Activated CD4-positive, alpha-beta T cell treated with anti-CD3 and anti-CD28 coated beads, Interleukin-2, amount 50 U/mL, for 4 hours (primary cell): ENCODE measurements around the gene TRPC1.

Experiments used
- DNase-seq, 2 experiments: peaks; one replicate each; pipeline ENCODE4 v3.0.0-alpha.2; 2020

The TRPC1 gene

GRCh38 chr3:142846779-142847577 lies 123.1 kb downstream of the TRPC1 start:
- no peak for DNase-seq

- DNase-seq = no peak
These were observed 125.3 kb downstream of the TRPC1 start for GRCh38 chr3:142849148-142849547.

GRCh38 chr3:142850395-142851023 lies 126.7 kb downstream of the TRPC1 start:
- DNase-seq = no peak

GRCh38 chr3:142852009-142852408 lies 128.2 kb downstream of the TRPC1 start:
- DNase-seq = no peak

DNA sequence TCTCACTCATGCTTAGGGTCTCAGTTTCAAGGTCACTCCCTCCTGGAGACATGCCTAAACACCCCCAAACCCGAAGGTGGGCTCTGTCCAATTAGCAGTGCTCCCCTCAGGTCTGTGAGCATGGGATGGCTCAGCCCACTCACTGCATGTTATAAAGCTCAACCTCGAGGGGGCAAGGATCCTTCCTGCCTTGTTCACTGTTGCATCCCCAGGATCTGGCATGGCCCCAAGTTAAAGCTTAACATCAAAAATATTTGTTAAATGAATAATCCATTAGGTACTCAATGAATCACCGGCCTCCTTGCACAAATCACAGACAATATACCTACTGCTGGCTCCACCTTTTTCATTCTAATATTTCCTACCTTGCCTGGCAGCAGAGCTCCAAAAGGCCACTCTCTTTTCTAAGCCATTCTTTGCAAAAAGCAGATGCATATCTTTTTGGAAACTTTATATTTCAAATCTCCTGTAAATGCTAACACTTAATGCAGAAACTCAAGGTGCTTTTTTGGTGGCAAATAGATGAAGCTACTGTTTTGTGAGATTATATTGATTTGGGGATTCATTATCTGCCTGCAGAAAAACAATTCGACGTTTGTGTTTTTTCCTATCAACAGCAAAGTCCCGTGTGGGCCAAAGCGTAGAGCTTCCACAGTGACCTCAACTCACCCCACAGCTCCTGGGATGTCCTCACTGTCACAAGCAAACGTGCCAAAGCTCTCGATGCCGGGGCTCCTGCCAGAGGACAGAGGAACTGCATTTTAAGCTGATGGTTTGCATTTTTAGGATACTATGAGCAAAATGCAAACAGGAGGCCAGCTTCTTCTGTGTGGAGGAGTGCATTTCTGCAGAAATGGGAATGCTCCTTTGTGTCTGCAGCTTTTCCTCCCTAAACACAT lies 129.7 kb downstream of the TRPC1 start:
- no peak for DNase-seq

GRCh38 chr3:142857056-142857455 lies 133.2 kb downstream of the TRPC1 start:
- no peak for DNase-seq
